ENCODE results near the gene PDE6H.

PDE6H gene

GRCh38 chr12:14972816-14973215, at the start of gene PDE6H:
Gene PDE6H (plus strand): TSS chr12:14973042. CDS start chr12:14978013, 4,971 bp downstream.
- no peak for TF ChIP-seq EZH2phosphoT487 (IDR thresholded peaks at IDR 0.05; ENCODE audit: borderline replicate concordance, low read length)
- no peak for TF ChIP-seq CTCF (IDR thresholded peaks at IDR 0.05; ENCODE audit: low read depth, low read length, poor library complexity, severe bottlenecking)
- H3K79me2 ChIP-seq (ENCODE audit: control insufficient read depth, low read length), result no peaks in the 10 kb centered on the region
- no peaks in the 10 kb centered on the region for H4K20me1 ChIP-seq (ENCODE audit: control insufficient read depth, insufficient read depth, low read depth, low read length)
- H3K9me3 ChIP-seq (ENCODE audit: control insufficient read depth, insufficient read depth, low read length), result no peaks in the 10 kb centered on the region
- no peaks in the 10 kb centered on the region for H3F3A ChIP-seq (ENCODE audit: control insufficient read depth, insufficient read depth)
- H3K9me2 ChIP-seq (replicated peaks; ENCODE audit: control insufficient read depth, low read length), result no peaks in the 10 kb centered on the region; the same call in 1 of the 2 replicates
- no peak within 1 kb of the TSS for H3K4me3 ChIP-seq (ENCODE audit: low read length)
- H3K36me3 ChIP-seq (ENCODE audit: control insufficient read depth, low read length), result no peaks in the 10 kb centered on the region
- H3K4me2 ChIP-seq (ENCODE audit: low read length), result no peak within 1 kb of the TSS
- H3K4me1 ChIP-seq (ENCODE audit: control insufficient read depth, low read length), result no peaks in the 10 kb centered on the region
- H3K27ac ChIP-seq (ENCODE audit: low read depth, low read length), result no peak within 1 kb of the TSS
- no peaks in the 10 kb centered on the region for H3K27me3 ChIP-seq (ENCODE audit: control insufficient read depth, low read length)

GRCh38 chr12:14923944-14924343, 48.9 kb upstream of the PDE6H start:
- no peaks in the 10 kb centered on the region for H4K20me1 ChIP-seq (ENCODE audit: control insufficient read depth, insufficient read depth, low read depth, low read length)
- peaks cover 18% of the 10 kb centered on the region for H3K4me1 ChIP-seq (ENCODE audit: control insufficient read depth, low read length)
- H3K9me2 ChIP-seq (replicated peaks; ENCODE audit: control insufficient read depth, low read length), result no peaks in the 10 kb centered on the region
- H3K9me3 ChIP-seq (ENCODE audit: control insufficient read depth, insufficient read depth, low read length), result no peaks in the 10 kb centered on the region
- H3K79me2 ChIP-seq (ENCODE audit: control insufficient read depth, low read length), result no peaks in the 10 kb centered on the region
- no peak overlapping the region for H3K27ac ChIP-seq (ENCODE audit: low read depth, low read length)
- H3K36me3 ChIP-seq (ENCODE audit: control insufficient read depth, low read length), result no peaks in the 10 kb centered on the region
- no peaks in the 10 kb centered on the region for H3F3A ChIP-seq (ENCODE audit: control insufficient read depth, insufficient read depth)
- H3K4me3 ChIP-seq (ENCODE audit: low read length), result no peak overlapping the region
- no peaks in the 10 kb centered on the region for H3K27me3 ChIP-seq (ENCODE audit: control insufficient read depth, low read length)
- no peak for TF ChIP-seq CTCF (IDR thresholded peaks at IDR 0.05; ENCODE audit: low read depth, low read length, poor library complexity, severe bottlenecking)
- no peak for TF ChIP-seq EZH2phosphoT487 (IDR thresholded peaks at IDR 0.05; ENCODE audit: borderline replicate concordance, low read length)
- H3K4me2 ChIP-seq (ENCODE audit: low read length), result no peak overlapping the region

- no peaks in the 10 kb centered on the region for H3F3A ChIP-seq (ENCODE audit: control insufficient read depth, insufficient read depth)
- H4K20me1 ChIP-seq (ENCODE audit: control insufficient read depth, insufficient read depth, low read depth, low read length), result no peaks in the 10 kb centered on the region
- H3K27me3 ChIP-seq (ENCODE audit: control insufficient read depth, low read length), result no peaks in the 10 kb centered on the region
- H3K27ac ChIP-seq (ENCODE audit: low read depth, low read length), result no peak overlapping the region
- peaks cover 18% of the 10 kb centered on the region for H3K4me1 ChIP-seq (ENCODE audit: control insufficient read depth, low read length)
- no peak overlapping the region for H3K4me2 ChIP-seq (ENCODE audit: low read length)
- no peaks in the 10 kb centered on the region for H3K79me2 ChIP-seq (ENCODE audit: control insufficient read depth, low read length)
- no peaks in the 10 kb centered on the region for H3K36me3 ChIP-seq (ENCODE audit: control insufficient read depth, low read length)
- no peak overlapping the region for H3K4me3 ChIP-seq (ENCODE audit: low read length)
- no peaks in the 10 kb centered on the region for H3K9me2 ChIP-seq (replicated peaks; ENCODE audit: control insufficient read depth, low read length)
- no peak for TF ChIP-seq CTCF (IDR thresholded peaks at IDR 0.05; ENCODE audit: low read depth, low read length, poor library complexity, severe bottlenecking)
- TF ChIP-seq EZH2phosphoT487 (IDR thresholded peaks at IDR 0.05; ENCODE audit: borderline replicate concordance, low read length), result no peak
- no peaks in the 10 kb centered on the region for H3K9me3 ChIP-seq (ENCODE audit: control insufficient read depth, insufficient read depth, low read length)
These were observed 48.3 kb upstream of the PDE6H start for GRCh38 chr12:14924541-14924940.

All from DOHH2 (cell line).